Measurements from ENCODE around the gene RASSF3.

RASSF3 gene

GRCh38 chr12:64655141-64655540 is 44.8 kb downstream of the RASSF3 start:
- no peaks in the 10 kb centered on the region for H3K36me3 ChIP-seq (ENCODE audit: insufficient read depth, low read length)
- H3K4me3 ChIP-seq (ENCODE audit: low read length): no peak overlapping the region
- no peaks in the 10 kb centered on the region for H3K27me3 ChIP-seq (ENCODE audit: insufficient read depth, low read length)
- no peak overlapping the region for H2AFZ ChIP-seq (ENCODE audit: low read depth, low read length)
- no peaks in the 10 kb centered on the region for H3K4me1 ChIP-seq (ENCODE audit: insufficient read depth, low read length)
- no peaks in the 10 kb centered on the region for H3K9me3 ChIP-seq (ENCODE audit: low read length)

- Histone ChIP-seq H3K36me3 (ENCODE audit: insufficient read depth, low read length) (no peaks in the 10 kb centered on the region), H3K4me1 (ENCODE audit: insufficient read depth, low read length) (no peaks in the 10 kb centered on the region), H2AFZ (ENCODE audit: low read depth, low read length) (no peak overlapping the region), H3K27me3 (ENCODE audit: insufficient read depth, low read length) (no peaks in the 10 kb centered on the region), H3K4me3 (ENCODE audit: low read length) (no peak overlapping the region), H3K9me3 (ENCODE audit: low read length) (no peaks in the 10 kb centered on the region)
Observed at GRCh38 chr12:64656429-64656828, 46.1 kb downstream of the RASSF3 start.

GRCh38 chr12:64658892-64659481 is 48.7 kb downstream of the RASSF3 start:
- Histone ChIP-seq H3K36me3 (ENCODE audit: insufficient read depth, low read length) (no peaks in the 10 kb centered on the region), H3K27me3 (ENCODE audit: insufficient read depth, low read length) (no peaks in the 10 kb centered on the region), H3K9me3 (ENCODE audit: low read length) (no peaks in the 10 kb centered on the region), H3K4me1 (ENCODE audit: insufficient read depth, low read length) (no peaks in the 10 kb centered on the region), H3K4me3 (ENCODE audit: low read length) (no peak overlapping the region), H2AFZ (ENCODE audit: low read depth, low read length) (no peak overlapping the region)

- H3K36me3 ChIP-seq (ENCODE audit: insufficient read depth, low read length): no peaks in the 10 kb centered on the region
- H3K27me3 ChIP-seq (ENCODE audit: insufficient read depth, low read length): no peaks in the 10 kb centered on the region
- H3K9me3 ChIP-seq (ENCODE audit: low read length): no peaks in the 10 kb centered on the region
- H2AFZ ChIP-seq (ENCODE audit: low read depth, low read length): no peak overlapping the region
- H3K4me1 ChIP-seq (ENCODE audit: insufficient read depth, low read length): no peaks in the 10 kb centered on the region
- no peak overlapping the region for H3K4me3 ChIP-seq (ENCODE audit: low read length)
Observed at GRCh38 chr12:64660237-64661018, 50.1 kb downstream of the RASSF3 start.

- H3K4me1 ChIP-seq (ENCODE audit: insufficient read depth, low read length): no peaks in the 10 kb centered on the region
- no peak overlapping the region for H3K4me3 ChIP-seq (ENCODE audit: low read length)
- H3K27me3 ChIP-seq (ENCODE audit: insufficient read depth, low read length): no peaks in the 10 kb centered on the region
- no peaks in the 10 kb centered on the region for H3K9me3 ChIP-seq (ENCODE audit: low read length)
- no peak overlapping the region for H2AFZ ChIP-seq (ENCODE audit: low read depth, low read length)
- H3K36me3 ChIP-seq (ENCODE audit: insufficient read depth, low read length): no peaks in the 10 kb centered on the region
Observed at GRCh38 chr12:64663015-64663414, 52.7 kb downstream of the RASSF3 start.

GRCh38 chr12:64665514-64665913 is 55.2 kb downstream of the RASSF3 start:
- H3K9me3 ChIP-seq (ENCODE audit: low read length): no peaks in the 10 kb centered on the region

GRCh38 chr12:64666054-64666914 is 56.0 kb downstream of the RASSF3 start:
- Histone ChIP-seq H3K4me3 (ENCODE audit: low read length) (no peak overlapping the region), H2AFZ (ENCODE audit: low read depth, low read length) (no peak overlapping the region)

More at GRCh38 chr12:64665514-64665913, 55.2 kb downstream of the RASSF3 start:
- H2AFZ ChIP-seq (ENCODE audit: low read depth, low read length): no peak overlapping the region
- no peak overlapping the region for H3K4me3 ChIP-seq (ENCODE audit: low read length)
- peaks cover 6% of the 10 kb centered on the region for H3K4me1 ChIP-seq (ENCODE audit: insufficient read depth, low read length)
- H3K27me3 ChIP-seq (ENCODE audit: insufficient read depth, low read length): no peaks in the 10 kb centered on the region
- H3K36me3 ChIP-seq (ENCODE audit: insufficient read depth, low read length): no peaks in the 10 kb centered on the region

GRCh38 chr12:64667793-64668192 is 57.5 kb downstream of the RASSF3 start:
- Histone ChIP-seq H3K27me3 (ENCODE audit: insufficient read depth, low read length) (no peaks in the 10 kb centered on the region), H3K36me3 (ENCODE audit: insufficient read depth, low read length) (no peaks in the 10 kb centered on the region), H3K4me3 (ENCODE audit: low read length) (no peak overlapping the region), H3K4me1 (ENCODE audit: insufficient read depth, low read length) (peaks cover 6% of the 10 kb centered on the region), H3K9me3 (ENCODE audit: low read length) (no peaks in the 10 kb centered on the region), H2AFZ (ENCODE audit: low read depth, low read length) (no peak overlapping the region)

More at GRCh38 chr12:64666054-64666914, 56.0 kb downstream of the RASSF3 start:
- H3K36me3 ChIP-seq (ENCODE audit: insufficient read depth, low read length): no peaks in the 10 kb centered on the region
- H3K9me3 ChIP-seq (ENCODE audit: low read length): no peaks in the 10 kb centered on the region
- no peaks in the 10 kb centered on the region for H3K27me3 ChIP-seq (ENCODE audit: insufficient read depth, low read length)
- H3K4me1 ChIP-seq (ENCODE audit: insufficient read depth, low read length): peaks cover 6% of the 10 kb centered on the region

- Histone ChIP-seq H3K27me3 (ENCODE audit: insufficient read depth, low read length) (no peaks in the 10 kb centered on the region), H3K4me1 (ENCODE audit: insufficient read depth, low read length) (peaks cover 6% of the 10 kb centered on the region), H2AFZ (ENCODE audit: low read depth, low read length) (no peak overlapping the region), H3K9me3 (ENCODE audit: low read length) (no peaks in the 10 kb centered on the region), H3K36me3 (ENCODE audit: insufficient read depth, low read length) (no peaks in the 10 kb centered on the region), H3K4me3 (ENCODE audit: low read length) (no peak overlapping the region)
Observed at GRCh38 chr12:64669270-64669842, 59.1 kb downstream of the RASSF3 start.

- Histone ChIP-seq H3K36me3 (ENCODE audit: insufficient read depth, low read length) (no peaks in the 10 kb centered on the region), H3K4me3 (ENCODE audit: low read length) (no peak overlapping the region), H3K9me3 (ENCODE audit: low read length) (no peaks in the 10 kb centered on the region), H3K27me3 (ENCODE audit: insufficient read depth, low read length) (no peaks in the 10 kb centered on the region), H3K4me1 (ENCODE audit: insufficient read depth, low read length) (peaks cover 6% of the 10 kb centered on the region), H2AFZ (ENCODE audit: low read depth, low read length) (no peak overlapping the region)
Observed at GRCh38 chr12:64670019-64670418, 59.7 kb downstream of the RASSF3 start.

- no peaks in the 10 kb centered on the region for H3K27me3 ChIP-seq (ENCODE audit: insufficient read depth, low read length)
- H3K4me1 ChIP-seq (ENCODE audit: insufficient read depth, low read length): peaks cover 6% of the 10 kb centered on the region
- no peaks in the 10 kb centered on the region for H3K9me3 ChIP-seq (ENCODE audit: low read length)
- no peak overlapping the region for H2AFZ ChIP-seq (ENCODE audit: low read depth, low read length)
- H3K4me3 ChIP-seq (ENCODE audit: low read length): no peak overlapping the region
- no peaks in the 10 kb centered on the region for H3K36me3 ChIP-seq (ENCODE audit: insufficient read depth, low read length)
Observed at GRCh38 chr12:64670919-64671639, 60.8 kb downstream of the RASSF3 start.

- H3K4me1 ChIP-seq (ENCODE audit: insufficient read depth, low read length): peaks cover 6% of the 10 kb centered on the region
- H3K9me3 ChIP-seq (ENCODE audit: low read length): no peaks in the 10 kb centered on the region
- no peak overlapping the region for H3K4me3 ChIP-seq (ENCODE audit: low read length)
- H3K27me3 ChIP-seq (ENCODE audit: insufficient read depth, low read length): no peaks in the 10 kb centered on the region
- no peaks in the 10 kb centered on the region for H3K36me3 ChIP-seq (ENCODE audit: insufficient read depth, low read length)
- H2AFZ ChIP-seq (ENCODE audit: low read depth, low read length): no peak overlapping the region
Observed at GRCh38 chr12:64671681-64672080, 61.4 kb downstream of the RASSF3 start.
